NCI-H524 treated with DMSO at 0.1 percent for 48 hours (cell line): Measurements from ENCODE around the gene OR4A16.

Source experiments
- DNase-seq: peaks from one replicate; lab custom pipeline; 2025; lab: John Stamatoyannopoulos, UW

Gene OR4A16

GRCh38 chr11:55342901-55343300 is at the start of gene OR4A16:
TSS of gene OR4A16 (plus strand) at chr11:55343201. CDS start at chr11:55343201, 0 bp downstream.
- DNase-seq = no peak

GRCh38 chr11:55324500-55324899 is 18.5 kb upstream of the OR4A16 start:
- DNase-seq = no peak

- DNase-seq = no peak
Observed at GRCh38 chr11:55345306-55345705, 2.3 kb downstream of the OR4A16 start.

GRCh38 chr11:55349032-55349431 is 6.0 kb downstream of the OR4A16 start:
- DNase-seq = no peak

GRCh38 chr11:55357560-55358184 is 14.7 kb downstream of the OR4A16 start:
- DNase-seq = no peak

- no peak for DNase-seq
Observed at GRCh38 chr11:55367674-55368073, 24.7 kb downstream of the OR4A16 start, which contains the start of gene OR4A15. TSS of gene OR4A15 (plus strand) at chr11:55367974. CDS start at chr11:55367974, 0 bp downstream.
